ENCODE results near the gene HBB.

HBB gene

GRCh38 chr11:5242208-5242607 lies 15.3 kb upstream of the HBB start:
- no peak overlapping the region for H3K4me2 ChIP-seq (ENCODE audit: insufficient read depth, low read length, poor library complexity, severe bottlenecking)
- no peak overlapping the region for H2BK5ac ChIP-seq (ENCODE audit: low read length)
- no CpG with 5 or more reads among the region's 2 CpGs for WGBS, 2 donors (ENCODE audit: extremely low coverage in 2 of 2, insufficient read length in 2 of 2, insufficient replicate concordance in 1 of 2)
- no peak overlapping the region for H2BK15ac ChIP-seq (ENCODE audit: low read length)
- no peak overlapping the region for H3K23ac ChIP-seq (ENCODE audit: low read depth, low read length, poor library complexity)
- H3K9me3 ChIP-seq (replicated peaks in 1 of 2; ENCODE audit: control insufficient read depth in 2 of 2, insufficient read depth in 1 of 2, low read depth in 1 of 2, low read length in 2 of 2), result no peaks in the 10 kb centered on the region
- no peak overlapping the region for H2AK5ac ChIP-seq (ENCODE audit: low read depth, low read length)
- H4K8ac ChIP-seq (ENCODE audit: low read depth, low read length), result no peak overlapping the region
- no peak overlapping the region for H4K91ac ChIP-seq (ENCODE audit: low read depth, low read length, poor library complexity)
- H3K14ac ChIP-seq (ENCODE audit: low read length), result no peak overlapping the region
- no peaks in the 10 kb centered on the region for H3K79me1 ChIP-seq (ENCODE audit: low read depth, low read length)
- H3K18ac ChIP-seq (ENCODE audit: low read length), result no peak overlapping the region
- no peak overlapping the region for H3K9ac ChIP-seq (ENCODE audit: low read depth, low read length, poor library complexity)
- H3K4me1 ChIP-seq (ENCODE audit: control insufficient read depth in 2 of 2, insufficient read depth in 1 of 2, low read depth in 1 of 2, low read length in 2 of 2), result no peaks in the 10 kb centered on the region
- H3K27ac ChIP-seq (replicated peaks; ENCODE audit: low read length), result no peak overlapping the region
- no peak overlapping the region for H2BK12ac ChIP-seq (ENCODE audit: low read length)
- no peak overlapping the region for H3K4me3 ChIP-seq (ENCODE audit: low read length in 2 of 2)
- H3K36me3 ChIP-seq (replicated peaks in 1 of 2; ENCODE audit: control insufficient read depth in 2 of 2, insufficient read depth in 2 of 2, low read length in 2 of 2), result no peaks in the 10 kb centered on the region
- no peak overlapping the region for H3K4ac ChIP-seq (ENCODE audit: low read length)
- no peak overlapping the region for H2AFZ ChIP-seq (ENCODE audit: low read length)
- DNase-seq (ENCODE audit: low spot score), result no peak
- no peaks in the 10 kb centered on the region for H3K27me3 ChIP-seq (ENCODE audit: control insufficient read depth in 3 of 3, insufficient read depth in 3 of 3, low read depth in 1 of 3, low read length in 3 of 3)
- H2BK120ac ChIP-seq (ENCODE audit: low read depth, low read length), result no peak overlapping the region

GRCh38 chr11:5241458-5241857 lies 14.6 kb upstream of the HBB start:
- no peaks in the 10 kb centered on the region for H3K79me1 ChIP-seq (ENCODE audit: low read depth, low read length)
- H3K18ac ChIP-seq (ENCODE audit: low read length), result no peak overlapping the region
- H3K23ac ChIP-seq (ENCODE audit: low read depth, low read length, poor library complexity), result no peak overlapping the region
- H3K9ac ChIP-seq (ENCODE audit: low read depth, low read length, poor library complexity), result no peak overlapping the region
- H4K91ac ChIP-seq (ENCODE audit: low read depth, low read length, poor library complexity), result no peak overlapping the region
- H3K9me3 ChIP-seq (replicated peaks in 1 of 2; ENCODE audit: control insufficient read depth in 2 of 2, insufficient read depth in 1 of 2, low read depth in 1 of 2, low read length in 2 of 2), result no peaks in the 10 kb centered on the region
- WGBS, 2 donors (ENCODE audit: extremely low coverage in 2 of 2, insufficient read length in 2 of 2, insufficient replicate concordance in 1 of 2), result no CpG with 5 or more reads among the region's 3 CpGs
- no peak overlapping the region for H2BK5ac ChIP-seq (ENCODE audit: low read length)
- H2AK5ac ChIP-seq (ENCODE audit: low read depth, low read length), result no peak overlapping the region
- no peak overlapping the region for H4K8ac ChIP-seq (ENCODE audit: low read depth, low read length)
- no peaks in the 10 kb centered on the region for H3K4me1 ChIP-seq (ENCODE audit: control insufficient read depth in 2 of 2, insufficient read depth in 1 of 2, low read depth in 1 of 2, low read length in 2 of 2)
- no peak overlapping the region for H3K27ac ChIP-seq (replicated peaks; ENCODE audit: low read length)
- no peaks in the 10 kb centered on the region for H3K27me3 ChIP-seq (ENCODE audit: control insufficient read depth in 3 of 3, insufficient read depth in 3 of 3, low read depth in 1 of 3, low read length in 3 of 3)
- no peak overlapping the region for H3K4me3 ChIP-seq (ENCODE audit: low read length in 2 of 2)
- no peak overlapping the region for H2BK120ac ChIP-seq (ENCODE audit: low read depth, low read length)
- no peak overlapping the region for H3K4ac ChIP-seq (ENCODE audit: low read length)
- no peak overlapping the region for H2BK15ac ChIP-seq (ENCODE audit: low read length)
- H3K36me3 ChIP-seq (replicated peaks in 1 of 2; ENCODE audit: control insufficient read depth in 2 of 2, insufficient read depth in 2 of 2, low read length in 2 of 2), result no peaks in the 10 kb centered on the region
- no peak overlapping the region for H3K14ac ChIP-seq (ENCODE audit: low read length)
- H2AFZ ChIP-seq (ENCODE audit: low read length), result no peak overlapping the region
- no peak for DNase-seq (ENCODE audit: low spot score)
- no peak overlapping the region for H2BK12ac ChIP-seq (ENCODE audit: low read length)
- no peak overlapping the region for H3K4me2 ChIP-seq (ENCODE audit: insufficient read depth, low read length, poor library complexity, severe bottlenecking)

- no peak for DNase-seq (ENCODE audit: low spot score)
- Histone ChIP-seq H2AK5ac (ENCODE audit: low read depth, low read length) (no peak overlapping the region), H3K18ac (ENCODE audit: low read length) (no peak overlapping the region), H4K8ac (ENCODE audit: low read depth, low read length) (no peak overlapping the region), H2AFZ (ENCODE audit: low read length) (no peak overlapping the region), H3K27ac (replicated peaks; ENCODE audit: low read length) (no peak overlapping the region), H3K4me1 (ENCODE audit: control insufficient read depth in 2 of 2, insufficient read depth in 1 of 2, low read depth in 1 of 2, low read length in 2 of 2) (no peaks in the 10 kb centered on the region), H3K14ac (ENCODE audit: low read length) (no peak overlapping the region), H3K79me1 (ENCODE audit: low read depth, low read length) (no peaks in the 10 kb centered on the region), H3K9ac (ENCODE audit: low read depth, low read length, poor library complexity) (no peak overlapping the region), H2BK120ac (ENCODE audit: low read depth, low read length) (no peak overlapping the region), H3K36me3 (replicated peaks in 1 of 2; ENCODE audit: control insufficient read depth in 2 of 2, insufficient read depth in 2 of 2, low read length in 2 of 2) (no peaks in the 10 kb centered on the region), H3K4ac (ENCODE audit: low read length) (no peak overlapping the region), H3K27me3 (ENCODE audit: control insufficient read depth in 3 of 3, insufficient read depth in 3 of 3, low read depth in 1 of 3, low read length in 3 of 3) (no peaks in the 10 kb centered on the region), H2BK12ac (ENCODE audit: low read length) (no peak overlapping the region), H3K23ac (ENCODE audit: low read depth, low read length, poor library complexity) (no peak overlapping the region), H2BK15ac (ENCODE audit: low read length) (no peak overlapping the region), H2BK5ac (ENCODE audit: low read length) (no peak overlapping the region), H3K9me3 (replicated peaks in 1 of 2; ENCODE audit: control insufficient read depth in 2 of 2, insufficient read depth in 1 of 2, low read depth in 1 of 2, low read length in 2 of 2) (no peaks in the 10 kb centered on the region), H4K91ac (ENCODE audit: low read depth, low read length, poor library complexity) (no peak overlapping the region), H3K4me3 (ENCODE audit: low read length in 2 of 2) (no peak overlapping the region), H3K4me2 (ENCODE audit: insufficient read depth, low read length, poor library complexity, severe bottlenecking) (no peak overlapping the region)
- no CpG with 5 or more reads among the region's 2 CpGs for WGBS, 2 donors (ENCODE audit: extremely low coverage in 2 of 2, insufficient read length in 2 of 2, insufficient replicate concordance in 1 of 2)
These were observed 13.6 kb upstream of the HBB start for GRCh38 chr11:5240458-5240857.

GRCh38 chr11:5240056-5240455 lies 13.2 kb upstream of the HBB start:
- Histone ChIP-seq H3K14ac (ENCODE audit: low read length) (no peak overlapping the region), H3K4me2 (ENCODE audit: insufficient read depth, low read length, poor library complexity, severe bottlenecking) (no peak overlapping the region)
- WGBS, 2 donors (ENCODE audit: extremely low coverage in 2 of 2, insufficient read length in 2 of 2, insufficient replicate concordance in 1 of 2), result no CpG with 5 or more reads among the region's 1 CpG

More at GRCh38 chr11:5240056-5240455, 13.2 kb upstream of the HBB start:
- Histone ChIP-seq H4K8ac (ENCODE audit: low read depth, low read length) (no peak overlapping the region), H3K27me3 (ENCODE audit: control insufficient read depth in 3 of 3, insufficient read depth in 3 of 3, low read depth in 1 of 3, low read length in 3 of 3) (no peaks in the 10 kb centered on the region), H3K4me1 (ENCODE audit: control insufficient read depth in 2 of 2, insufficient read depth in 1 of 2, low read depth in 1 of 2, low read length in 2 of 2) (no peaks in the 10 kb centered on the region), H2BK15ac (ENCODE audit: low read length) (no peak overlapping the region), H2BK120ac (ENCODE audit: low read depth, low read length) (no peak overlapping the region), H2BK12ac (ENCODE audit: low read length) (no peak overlapping the region), H2AFZ (ENCODE audit: low read length) (no peak overlapping the region), H2BK5ac (ENCODE audit: low read length) (no peak overlapping the region), H3K36me3 (replicated peaks in 1 of 2; ENCODE audit: control insufficient read depth in 2 of 2, insufficient read depth in 2 of 2, low read length in 2 of 2) (no peaks in the 10 kb centered on the region), H3K23ac (ENCODE audit: low read depth, low read length, poor library complexity) (no peak overlapping the region), H3K9ac (ENCODE audit: low read depth, low read length, poor library complexity) (no peak overlapping the region), H3K18ac (ENCODE audit: low read length) (no peak overlapping the region), H3K4me3 (ENCODE audit: low read length in 2 of 2) (no peak overlapping the region), H3K27ac (replicated peaks; ENCODE audit: low read length) (no peak overlapping the region), H3K4ac (ENCODE audit: low read length) (no peak overlapping the region), H4K91ac (ENCODE audit: low read depth, low read length, poor library complexity) (no peak overlapping the region), H2AK5ac (ENCODE audit: low read depth, low read length) (no peak overlapping the region), H3K9me3 (replicated peaks in 1 of 2; ENCODE audit: control insufficient read depth in 2 of 2, insufficient read depth in 1 of 2, low read depth in 1 of 2, low read length in 2 of 2) (no peaks in the 10 kb centered on the region), H3K79me1 (ENCODE audit: low read depth, low read length) (no peaks in the 10 kb centered on the region)
- no peak for DNase-seq (ENCODE audit: low spot score)

Data from neuronal stem cell (in vitro differentiated cells).